Breast epithelium (tissue), 3 donors: ENCODE data around the gene HELZ.

Experiments
- CTCF ChIP-seq, 3 donors: fragments of 450-650 bp; IDR thresholded peaks; one replicate each; pipeline ENCODE4 v1.5.1; 2016 to 2017; ENCODE audit warnings: antibody characterized with exemption in 3 of 3, mild to moderate bottlenecking in 3 of 3, moderate library complexity in 3 of 3
- POLR2A ChIP-seq: fragments of 450-650 bp; IDR thresholded peaks from one replicate; pipeline ENCODE4 v1.6.1; 2016; ENCODE audit warnings: antibody characterized with exemption, mild to moderate bottlenecking, moderate library complexity

- TF ChIP-seq CTCF (IDR thresholded peaks at IDR 0.05) (no peak), POLR2A (no peak)
These were observed 33.3 kb downstream of the HELZ start for GRCh38 chr17:67211742-67212141.
